Kidney tubule cell (primary cell): ENCODE results near the gene AGT.
A peak's percentile ranks its signal among the peaks of the same experiment; 100 is the strongest.

Source experiments
- DNase-seq: peaks from one replicate; pipeline ENCODE4 v3.0.0-alpha.2; 2018; ENCODE audit warnings: low spot score

The AGT gene

GRCh38 chr1:230713915-230714764, at the start of gene AGT:
TSS of gene AGT (minus strand) at chr1:230714122. CDS start at chr1:230710823, 3,299 bp downstream.
- peak; percentile 89 for DNase-seq

DNA sequence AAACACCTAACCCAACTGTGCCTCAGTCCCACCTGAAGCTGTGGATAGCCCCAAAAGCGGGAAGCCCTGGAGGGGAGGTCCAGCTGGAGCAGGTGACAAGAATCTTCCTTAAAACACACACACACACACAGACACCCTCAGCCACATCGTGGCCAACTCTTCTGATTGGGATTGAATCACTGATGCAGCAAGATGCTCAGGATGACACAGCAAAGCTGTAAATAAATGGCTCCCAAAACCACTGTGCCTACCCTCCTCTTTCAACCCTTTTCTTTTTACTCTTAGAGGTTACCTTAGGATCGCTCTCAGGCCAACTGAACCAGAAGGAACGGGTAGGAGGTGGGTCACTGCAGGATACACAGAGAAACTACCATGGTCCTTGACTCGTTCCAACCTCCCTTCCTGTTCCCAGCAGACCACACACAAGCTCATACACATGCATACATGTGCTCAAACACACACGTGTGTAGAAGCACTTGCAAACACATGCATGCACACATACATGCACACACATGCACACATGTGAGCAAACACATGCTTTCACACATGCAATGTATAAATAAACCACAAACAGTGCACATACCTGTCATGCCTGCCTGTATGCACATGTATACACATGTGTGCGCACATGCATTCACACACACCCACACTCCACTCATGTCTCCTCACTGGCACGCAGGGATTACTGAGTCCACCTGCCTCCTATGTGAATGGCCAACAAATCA, 47.7 kb upstream of the AGT start:
- no peak for DNase-seq

DNA sequence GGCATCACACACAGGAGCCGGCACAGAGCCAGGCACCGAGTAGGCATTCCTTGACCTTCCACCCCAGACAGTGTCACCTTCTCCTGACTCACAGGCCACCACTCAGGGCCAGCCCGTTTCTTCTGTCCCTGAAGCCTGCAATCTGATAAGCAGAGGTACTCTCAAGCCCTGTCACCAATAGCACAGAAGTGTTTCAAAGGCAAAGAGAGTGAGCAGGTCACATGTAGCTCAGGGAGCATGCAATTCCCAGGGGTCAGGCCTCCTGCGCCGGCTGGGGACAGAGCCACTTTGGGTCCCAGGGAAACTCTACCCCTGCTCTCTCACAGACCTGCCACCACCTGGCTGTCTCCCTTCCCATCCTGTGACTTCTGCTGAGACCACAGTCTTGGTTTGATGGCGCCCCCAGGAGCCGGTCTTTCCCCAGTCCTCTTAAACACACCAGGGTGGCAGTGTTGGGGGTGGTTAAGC, 46.5 kb upstream of the AGT start:
- DNase-seq = peak; percentile 32

GRCh38 chr1:230759369-230760065, 45.6 kb upstream of the AGT start:
- no peak for DNase-seq

- DNase-seq = no peak
These were observed 44.9 kb upstream of the AGT start for GRCh38 chr1:230758709-230759368.

DNA sequence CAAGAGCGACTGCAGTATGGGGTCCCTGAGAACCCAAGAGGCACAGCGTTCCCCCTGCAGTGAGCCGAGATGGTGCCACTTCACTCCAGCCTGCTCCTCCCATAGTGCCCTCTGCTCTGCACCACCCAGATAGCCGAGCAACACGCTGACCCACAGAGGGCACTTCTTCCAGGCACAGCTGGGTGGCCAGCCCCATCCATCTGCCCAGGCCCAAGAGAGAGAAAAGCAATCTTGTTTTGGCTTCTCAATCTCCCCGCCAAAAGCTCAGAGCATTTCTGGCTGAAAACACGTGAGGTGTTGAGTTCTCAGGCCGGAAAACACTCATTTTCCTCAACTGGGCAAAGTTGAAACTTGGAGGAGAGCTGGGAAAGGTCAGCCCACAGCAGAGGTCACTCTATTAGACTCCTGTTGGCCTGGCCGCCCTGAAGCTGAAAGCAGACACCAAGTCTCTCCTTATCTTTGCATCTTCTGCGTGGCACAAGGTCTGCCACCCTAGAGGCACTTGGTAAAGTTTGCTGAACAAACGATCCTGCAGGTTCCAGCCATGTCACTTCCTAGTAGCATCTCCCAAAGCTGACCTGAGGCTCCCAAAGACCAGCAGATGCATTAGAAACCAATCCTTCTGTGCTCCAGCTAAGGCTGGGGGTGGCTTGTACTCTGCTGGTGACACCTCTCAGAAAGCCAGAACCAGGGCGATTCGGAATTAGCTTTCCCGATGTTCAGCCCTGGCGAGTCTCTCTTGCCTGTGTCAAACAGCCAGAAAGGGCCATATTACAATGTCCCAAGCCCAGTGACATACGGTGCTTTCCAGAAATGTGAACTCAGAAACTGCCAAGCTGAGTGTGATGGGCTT, 44.2 kb upstream of the AGT start:
- DNase-seq = no peak

- DNase-seq = peak; percentile 87
These were observed 40.9 kb upstream of the AGT start for GRCh38 chr1:230754796-230755195.

DNA sequence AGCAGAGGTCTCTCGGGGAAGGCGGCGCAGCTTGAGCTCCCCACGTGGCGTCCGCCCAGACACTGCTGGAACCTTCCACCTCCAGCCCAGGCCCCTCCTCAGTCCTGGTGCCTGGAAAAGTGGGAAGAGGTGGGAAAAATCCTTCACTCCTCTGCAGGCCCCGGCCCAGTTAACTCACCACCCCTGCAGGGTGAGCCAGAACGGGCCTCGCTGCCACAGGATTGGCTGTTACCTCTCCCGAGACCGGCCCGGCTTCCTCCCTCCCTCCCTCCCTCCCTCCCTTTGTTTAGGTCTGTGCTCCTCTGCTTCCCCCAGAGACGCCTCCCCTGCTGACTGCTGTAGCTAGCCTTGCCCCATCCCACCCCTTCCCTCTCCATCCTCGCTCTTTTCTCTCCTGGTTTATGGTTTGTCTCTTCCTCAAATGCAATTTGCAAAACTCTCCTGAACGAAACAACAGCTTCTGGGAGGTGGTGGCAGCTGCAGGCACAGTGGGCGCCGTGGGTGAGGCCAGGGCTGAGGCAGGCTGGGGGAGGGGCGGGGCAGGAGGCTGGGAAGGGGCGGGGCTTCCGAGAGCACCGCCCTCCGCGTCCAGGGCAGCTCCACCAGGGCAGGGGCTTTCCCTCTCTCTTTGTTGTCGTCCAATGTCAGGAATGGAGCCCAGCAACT, 39.8 kb upstream of the AGT start:
- peak; percentile 37 for DNase-seq

DNA sequence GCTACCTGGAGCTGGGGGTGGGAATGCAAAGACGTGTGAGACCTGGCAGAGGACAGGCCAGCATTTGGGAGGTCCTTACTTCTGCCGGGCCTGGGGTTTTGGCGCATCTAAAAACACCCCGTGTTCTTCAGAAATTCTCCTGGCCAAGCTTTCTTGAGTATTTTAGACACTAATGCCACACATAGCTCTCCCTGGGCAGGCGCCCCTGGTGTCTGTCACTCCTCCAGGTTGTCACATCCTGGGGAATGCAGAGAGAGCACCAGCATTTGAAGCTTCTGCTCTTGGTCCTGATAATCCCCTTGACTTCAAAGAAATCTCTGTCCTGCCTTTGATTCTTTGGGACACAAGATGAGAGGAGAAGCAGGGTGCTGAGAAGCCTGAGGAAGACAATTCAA, 39.3 kb upstream of the AGT start:
- DNase-seq = no peak

DNA sequence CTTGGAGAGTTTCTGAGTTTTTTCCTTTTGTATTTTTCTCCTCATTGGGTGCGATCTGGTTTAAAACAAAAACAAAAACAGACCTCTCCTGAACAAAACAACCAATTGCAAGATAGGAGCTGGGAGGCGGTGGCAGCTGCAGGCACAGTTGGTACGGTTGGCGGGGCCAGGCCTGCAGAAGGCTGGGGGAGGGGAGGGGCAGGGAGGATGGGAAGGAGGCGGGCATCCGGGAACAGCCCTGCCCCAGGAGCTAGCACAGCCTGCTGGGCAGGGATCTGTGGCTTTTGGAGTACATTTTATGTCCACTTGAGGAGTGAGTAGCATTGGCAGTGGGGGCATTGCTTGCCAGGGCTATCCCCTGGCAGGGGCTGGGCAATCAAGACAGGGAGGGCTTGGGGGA, 38.5 kb upstream of the AGT start:
- no peak for DNase-seq

DNA sequence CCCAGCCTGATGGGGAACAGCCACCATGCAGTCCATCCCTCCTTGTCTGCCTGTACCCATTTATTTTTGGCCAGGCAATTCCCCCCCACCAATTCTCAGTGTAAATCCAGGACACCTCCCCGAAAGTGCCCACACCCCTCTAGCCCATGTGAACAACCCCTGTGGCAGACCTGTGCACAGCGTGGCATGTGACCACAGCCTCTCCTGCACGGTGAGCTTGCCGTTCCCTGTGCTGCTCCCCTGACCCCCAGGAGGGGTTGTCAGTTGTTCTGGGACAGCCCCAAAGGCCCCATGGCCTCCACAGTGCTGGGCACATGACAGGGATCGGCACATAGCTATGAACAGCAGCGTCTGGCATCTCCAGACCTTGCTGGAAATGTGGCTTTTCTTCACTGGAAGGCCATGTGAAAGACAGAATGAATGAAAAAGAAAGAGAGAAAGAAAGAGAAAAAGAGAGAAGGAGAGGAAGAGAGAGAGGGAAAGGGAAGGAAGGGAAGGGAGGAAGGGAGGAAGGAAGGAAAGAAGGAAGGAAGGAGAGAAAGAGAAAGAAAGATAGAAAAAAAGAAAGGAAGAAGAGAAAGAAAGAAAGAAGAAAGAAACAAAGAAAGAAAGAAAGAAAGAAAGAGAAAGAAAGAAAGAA, 37.2 kb upstream of the AGT start:
- DNase-seq = no peak

DNA sequence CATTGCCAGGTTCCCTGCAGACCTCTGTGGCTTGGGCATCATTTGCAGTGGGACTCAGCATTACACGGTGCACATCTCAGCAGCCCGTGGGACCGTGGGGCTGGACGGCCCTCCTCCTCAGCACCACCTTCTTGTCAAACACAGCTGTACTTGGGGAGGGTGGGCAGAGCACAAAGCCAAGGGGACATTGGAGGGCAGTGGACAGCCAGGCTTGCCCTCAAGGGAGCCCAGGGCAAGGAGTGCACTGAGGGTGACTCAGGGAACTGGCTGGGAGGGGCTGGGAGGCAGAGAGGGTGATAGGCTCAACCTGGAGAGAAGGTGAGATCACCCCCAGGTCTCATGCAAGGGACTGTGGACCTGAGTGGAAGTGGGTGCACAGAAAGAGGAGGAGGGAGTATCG, 36.7 kb upstream of the AGT start:
- DNase-seq = peak; percentile 40

DNA sequence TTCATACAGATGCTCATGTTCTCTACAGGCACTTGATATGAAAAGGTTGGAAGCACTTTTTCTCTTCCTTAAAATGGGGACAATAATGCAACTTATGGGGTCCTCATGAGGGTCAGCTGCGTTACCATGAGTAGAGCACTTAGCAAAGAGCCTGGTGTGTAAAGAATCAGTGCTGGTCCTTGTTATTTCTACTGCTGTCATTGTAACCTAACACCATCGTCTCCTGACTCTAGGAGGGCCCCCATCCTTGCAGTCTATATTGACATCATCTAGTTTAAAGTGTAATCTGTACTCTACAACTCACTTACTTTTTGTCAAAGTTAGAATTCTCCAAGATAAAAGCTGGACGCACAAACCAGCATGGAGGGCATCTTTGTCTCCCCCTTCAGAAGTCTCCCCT, 35.7 kb upstream of the AGT start:
- no peak for DNase-seq

GRCh38 chr1:230749150-230749549, 35.2 kb upstream of the AGT start:
- no peak for DNase-seq

DNA sequence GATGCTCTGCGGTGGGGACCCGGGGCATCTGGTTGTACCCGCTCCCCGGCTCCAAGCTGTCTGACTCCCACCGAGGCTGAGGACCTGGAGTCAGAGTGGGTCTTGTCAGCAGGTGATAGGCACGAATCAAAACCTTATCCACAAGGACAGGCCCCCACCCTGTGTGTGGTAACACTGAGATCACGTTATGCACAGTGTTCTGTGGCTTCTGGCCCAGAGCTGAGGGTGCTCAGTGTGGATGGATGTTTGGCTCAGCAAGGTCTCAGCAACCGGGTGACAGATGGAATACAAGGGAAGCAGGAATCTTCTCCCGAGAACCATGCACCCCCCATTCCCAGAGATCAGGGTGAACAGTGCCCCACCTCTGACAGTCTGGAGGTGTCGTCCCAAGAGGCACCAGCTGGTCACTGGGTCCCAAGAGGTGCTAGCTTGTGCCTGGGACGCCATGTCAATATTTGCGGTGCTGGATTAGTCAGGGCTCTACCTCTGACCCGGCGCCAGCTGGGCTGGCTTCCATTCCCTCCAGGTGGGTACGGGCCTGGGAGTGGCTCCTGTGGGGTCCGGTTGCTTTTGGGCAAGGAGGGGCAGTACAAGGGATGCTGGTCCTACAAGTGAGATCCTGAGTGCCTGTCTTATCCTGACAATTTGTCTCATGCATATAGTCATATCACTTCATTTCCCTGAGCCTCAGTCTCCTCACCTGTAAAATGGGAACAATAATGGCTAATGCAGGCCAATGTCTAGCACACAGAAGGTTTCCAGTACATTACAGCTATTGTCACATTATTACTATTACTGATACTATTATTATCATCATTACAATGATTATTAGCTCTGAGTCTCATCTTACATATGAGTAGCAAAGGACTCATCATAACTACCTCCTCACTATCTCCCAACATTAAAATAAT, 34.2 kb upstream of the AGT start:
- DNase-seq = no peak

- no peak for DNase-seq
These were observed 33.3 kb upstream of the AGT start, which contains the start of gene CAPN9 for GRCh38 chr1:230747127-230747730. TSS of gene CAPN9 (plus strand) at chr1:230747388. CDS start at chr1:230747497, 109 bp downstream.

GRCh38 chr1:230746617-230747016, 32.7 kb upstream of the AGT start:
- no peak for DNase-seq

GRCh38 chr1:230745071-230745470, 31.1 kb upstream of the AGT start:
- DNase-seq = no peak
